MM.1S (cell line): ENCODE measurements around the gene TOMM40.
"Not testable (repeated sequence)": the region's sequence is repeated elsewhere in the genome, so short reads cannot be mapped to it uniquely, and the experiment has no call there.

ENCODE experiments used
- DNase-seq: peaks from one replicate; pipeline ENCODE4 v3.0.0-alpha.2; 2015
- H2AFZ ChIP-seq: fragments of 300-600 bp; sonication (generic); 2 replicates; pipeline ENCODE4 v1.6.0; 2016; ENCODE audit warnings: antibody characterized with exemption, low read length
- H3F3A ChIP-seq: fragments of 300-600 bp; sonication (generic); 2 replicates; pipeline ENCODE4 v1.6.1; 2016; ENCODE audit warnings: mild to moderate bottlenecking, antibody characterized with exemption, low read length, moderate library complexity, mixed read lengths; ENCODE audit not compliant: insufficient read depth
- H3K27ac ChIP-seq: fragments of 300-600 bp; sonication (generic); 2 replicates; pipeline ENCODE4 v1.5.1; 2016; ENCODE audit warnings: mild to moderate bottlenecking, low read length
- H3K27me3 ChIP-seq: fragments of 300-600 bp; sonication (generic); replicated peaks from 2 replicates; pipeline ENCODE4 v1.6.0; 2016; ENCODE audit warnings: low read length; ENCODE audit not compliant: insufficient read depth
- H3K36me3 ChIP-seq: fragments of 300-600 bp; sonication (generic); replicated peaks from 2 replicates; pipeline ENCODE4 v1.6.1; 2016; ENCODE audit warnings: mild to moderate bottlenecking, low read length, mixed read lengths; ENCODE audit not compliant: insufficient read depth
- H3K4me1 ChIP-seq: fragments of 300-600 bp; sonication (generic); 2 replicates; pipeline ENCODE4 v1.6.1; 2016; ENCODE audit warnings: low read length, mixed read lengths
- H3K4me2 ChIP-seq: fragments of 300-600 bp; sonication (generic); 2 replicates; pipeline ENCODE4 v1.6.0; 2016; ENCODE audit warnings: low read depth, low read length
- H3K4me3 ChIP-seq: fragments of 300-600 bp; sonication (generic); 2 replicates; pipeline ENCODE4 v1.5.1; 2016; ENCODE audit warnings: low read length, mixed read lengths
- H3K79me2 ChIP-seq: fragments of 300-600 bp; sonication (generic); 2 replicates; pipeline ENCODE4 v1.6.1; 2016; ENCODE audit warnings: mixed run types, low read length, mixed read lengths
- H3K9ac ChIP-seq: fragments of 300-600 bp; sonication (generic); 2 replicates; pipeline ENCODE4 v1.6.1; 2016; ENCODE audit warnings: low read length, mixed read lengths
- H3K9me2 ChIP-seq: fragments of 300-600 bp; sonication (generic); replicated peaks from 2 replicates; pipeline ENCODE4 v1.6.1; 2016; ENCODE audit warnings: mild to moderate bottlenecking, low read length, mixed read lengths; ENCODE audit not compliant: insufficient read depth
- H3K9me3 ChIP-seq: fragments of 300-600 bp; sonication (generic); replicated peaks from 2 replicates; pipeline ENCODE4 v1.6.1; 2016; ENCODE audit warnings: mild to moderate bottlenecking, low read length, mixed read lengths; ENCODE audit not compliant: insufficient read depth
- H4K20me1 ChIP-seq: fragments of 300-600 bp; sonication (generic); 2 replicates; pipeline ENCODE4 v1.6.1; 2016; ENCODE audit warnings: mild to moderate bottlenecking, low read length, moderate library complexity, mixed read lengths; ENCODE audit not compliant: insufficient read depth
- CTCF ChIP-seq: fragments of 300-600 bp; sonication (generic); IDR thresholded peaks from 2 replicates; pipeline ENCODE4 v1.5.1; 2016; ENCODE audit warnings: antibody characterized with exemption, low read length, mixed read lengths
- EZH2 ChIP-seq: fragments of 300-600 bp; sonication (generic); optimal IDR thresholded peaks from 2 replicates; pipeline ENCODE3; 2017; ENCODE audit warnings: low read depth, mild to moderate bottlenecking, antibody characterized with exemption, low read length, mixed read lengths
- EZH2phosphoT487 ChIP-seq: fragments of 300-600 bp; sonication (generic); IDR thresholded peaks from 2 replicates; pipeline ENCODE4 v1.6.1; 2018; ENCODE audit warnings: antibody characterized with exemption, low read length

Gene TOMM40

GRCh38 chr19:44925114-44925891 lies 34.2 kb downstream of the TOMM40 start:
- Histone ChIP-seq H3K27me3 (peaks cover 33% of the 10 kb centered on the region), H2AFZ (no peak overlapping the region), H3K9ac (no peak overlapping the region), H3K79me2 (no peaks in the 10 kb centered on the region), H3K4me3 (no peak overlapping the region), H3K9me2 (no peaks in the 10 kb centered on the region), H4K20me1 (no peaks in the 10 kb centered on the region), H3K9me3 (no peaks in the 10 kb centered on the region), H3K27ac (no peak overlapping the region), H3F3A (no peaks in the 10 kb centered on the region), H3K4me1 (no peaks in the 10 kb centered on the region), H3K4me2 (no peak overlapping the region), H3K36me3 (no peaks in the 10 kb centered on the region)
- TF ChIP-seq EZH2phosphoT487 (no peak), EZH2 (no peak), CTCF (no peak)
- DNase-seq, result no peak

- DNase-seq, H3K27ac ChIP-seq, H3K4me2 ChIP-seq, H4K20me1 ChIP-seq, H3K4me3 ChIP-seq, H3K9me2 ChIP-seq, H3K36me3 ChIP-seq, H3F3A ChIP-seq, H3K9me3 ChIP-seq, H3K79me2 ChIP-seq, H3K4me1 ChIP-seq, H2AFZ ChIP-seq, H3K9ac ChIP-seq: not testable (repeated sequence)
- peaks cover 33% of the 10 kb centered on the region for H3K27me3 ChIP-seq
These were observed 35.4 kb downstream of the TOMM40 start for GRCh38 chr19:44926245-44927077.

GRCh38 chr19:44927746-44928145 lies 36.7 kb downstream of the TOMM40 start:
- Histone ChIP-seq H3K4me1 (no peaks in the 10 kb centered on the region), H3K9me2 (no peaks in the 10 kb centered on the region), H3K27ac (no peak overlapping the region), H4K20me1 (no peaks in the 10 kb centered on the region), H3K27me3 (peaks cover 25% of the 10 kb centered on the region), H3K36me3 (no peaks in the 10 kb centered on the region), H3K4me3 (no peak overlapping the region), H3F3A (no peaks in the 10 kb centered on the region), H3K4me2 (no peak overlapping the region), H3K79me2 (no peaks in the 10 kb centered on the region), H3K9me3 (no peaks in the 10 kb centered on the region), H2AFZ (no peak overlapping the region), H3K9ac (no peak overlapping the region)
- TF ChIP-seq CTCF, result no peak
- TF ChIP-seq EZH2phosphoT487, result no peak
- TF ChIP-seq EZH2, result no peak
- DNase-seq, result no peak
